HL-60 (cell line): ENCODE results near the gene WDR17.

ENCODE experiments used
- DNase-seq, 2 experiments: peaks; one replicate each; pipeline ENCODE4 v3.0.0-alpha.2; 2010 to 2020; ENCODE audit warnings: low read depth in 1 of 2, low spot score in 1 of 2
- H3K27ac ChIP-seq: fragments of 250-450 bp; sonication (Bioruptor Pico); replicated peaks from 2 replicates; pipeline ENCODE4 v1.5.1; 2020; ENCODE audit warnings: mild to moderate bottlenecking, moderate library complexity
- H3K27me3 ChIP-seq: fragments of 250-450 bp; sonication (Bioruptor Pico); 2 replicates; pipeline ENCODE4 v1.5.1; 2021; ENCODE audit warnings: mild to moderate bottlenecking, moderate library complexity; ENCODE audit not compliant: insufficient read depth, poor library complexity, severe bottlenecking
- H3K4me3 ChIP-seq: replicated peaks from 2 replicates; pipeline ENCODE4 v1.5.1; 2011; ENCODE audit warnings: mild to moderate bottlenecking, control low read depth, low read length; ENCODE audit not compliant: insufficient read depth
- CTCF ChIP-seq: IDR thresholded peaks from one replicate; pipeline ENCODE4 v1.5.1; 2011; ENCODE audit warnings: low read length, control low read depth, inconsistent platforms; ENCODE audit not compliant: insufficient read depth
- GABPA ChIP-seq: IDR thresholded peaks from 2 replicates; pipeline ENCODE4 v1.6.1; 2012; ENCODE audit warnings: low read depth
- POLR2AphosphoS5 ChIP-seq: IDR thresholded peaks from 2 replicates; pipeline ENCODE4 v1.6.1; 2012; ENCODE audit warnings: low read depth
- REST ChIP-seq: IDR thresholded peaks from 2 replicates; pipeline ENCODE4 v1.6.1; 2012; ENCODE audit warnings: low read depth; ENCODE audit not compliant: insufficient replicate concordance
- SPI1 ChIP-seq: IDR thresholded peaks from 2 replicates; pipeline ENCODE4 v1.6.1; 2012; ENCODE audit warnings: low read depth, mild to moderate bottlenecking, borderline replicate concordance

The WDR17 gene

GRCh38 chr4:176066757-176067156 lies 1.1 kb downstream of the WDR17 start:
- H3K27ac ChIP-seq = no peak overlapping the region
- H3K4me3 ChIP-seq = no peak overlapping the region
- no peak for TF ChIP-seq POLR2AphosphoS5
- TF ChIP-seq CTCF = no peak
- TF ChIP-seq REST = no peak
- TF ChIP-seq SPI1 = no peak
- no peak for TF ChIP-seq GABPA
- H3K27me3 ChIP-seq = no peaks in the 10 kb centered on the region
- DNase-seq = no peak

- TF ChIP-seq CTCF = no peak
- no peak for TF ChIP-seq REST
- TF ChIP-seq POLR2AphosphoS5 = no peak
- TF ChIP-seq SPI1 = no peak
- no peak for TF ChIP-seq GABPA
- no peaks in the 10 kb centered on the region for H3K27me3 ChIP-seq
- no peak overlapping the region for H3K4me3 ChIP-seq
- H3K27ac ChIP-seq = no peak overlapping the region
- DNase-seq = no peak
These were observed 11.9 kb downstream of the WDR17 start for GRCh38 chr4:176077561-176077960.

- no peak for DNase-seq
- Histone ChIP-seq H3K4me3 (no peak overlapping the region), H3K27ac (no peak overlapping the region), H3K27me3 (no peaks in the 10 kb centered on the region)
- TF ChIP-seq POLR2AphosphoS5 (no peak), SPI1 (no peak), REST (no peak), CTCF (no peak), GABPA (no peak)
These were observed 19.1 kb downstream of the WDR17 start for GRCh38 chr4:176084769-176085168.
